Subcutaneous adipose tissue (tissue), 4 donors: ENCODE results near the gene MAPKAP1. TPM values are rescaled to one million over a fixed set of nuclear protein-coding genes. Genes with fewer than 3 reads are reported as not detected.

Experiments
- CTCF ChIP-seq: fragments of 450-650 bp; IDR thresholded peaks from one replicate; pipeline ENCODE4 v1.5.1; 2016; ENCODE audit warnings: low read depth, mild to moderate bottlenecking, control low read depth, antibody characterized with exemption, moderate library complexity
- total RNA-seq, 4 donors: library from RNA; depleted of rRNA; stranded (reverse); fragments of >200 nt; gene quantifications; one replicate each; pipeline ENCODE4 v1.1.0, GENCODE V29; 2016

Gene MAPKAP1
- total RNA-seq, 4 donors from 2014 or later, result 64.4 to 146 (median 83.9) TPM

- no peak for TF ChIP-seq CTCF
These were observed 57.2 kb downstream of the MAPKAP1 start for GRCh38 chr9:125649826-125650225.

GRCh38 chr9:125649315-125649714 lies 57.7 kb downstream of the MAPKAP1 start:
- TF ChIP-seq CTCF, result no peak

GRCh38 chr9:125648294-125648693 lies 58.7 kb downstream of the MAPKAP1 start:
- no peak for TF ChIP-seq CTCF

- no peak for TF ChIP-seq CTCF
These were observed 60.3 kb downstream of the MAPKAP1 start for GRCh38 chr9:125646621-125647100.

- TF ChIP-seq CTCF, result no peak
These were observed 60.8 kb downstream of the MAPKAP1 start for GRCh38 chr9:125646217-125646616.

- TF ChIP-seq CTCF, result no peak
These were observed 62.0 kb downstream of the MAPKAP1 start for GRCh38 chr9:125644819-125645507.

- TF ChIP-seq CTCF, result no peak
These were observed 64.7 kb downstream of the MAPKAP1 start for GRCh38 chr9:125642311-125642710.
